Gastroesophageal sphincter (tissue), 3 donors: ENCODE results near the gene DPYSL4.

Source experiments
- POLR2A ChIP-seq, 2 donors: fragments of 450-650 bp; IDR thresholded peaks; one replicate each; pipeline ENCODE4 v1.6.1; 2017; ENCODE audit warnings: antibody characterized with exemption in 2 of 2, mild to moderate bottlenecking in 2 of 2, moderate library complexity in 1 of 2
- TF ChIP-seq, protein P1 (sequence below), 4 experiments: fragments of 200-600 bp in 2 of 4; fragments of 450-650 bp in 2 of 4; sonication (generic) in 1 of 4; IDR thresholded peaks; one replicate each; pipeline ENCODE4 v1.5.1; 2017 to 2019; ENCODE audit warnings: antibody characterized with exemption in 4 of 4, mild to moderate bottlenecking in 2 of 4, moderate library complexity in 2 of 4

DNA sequence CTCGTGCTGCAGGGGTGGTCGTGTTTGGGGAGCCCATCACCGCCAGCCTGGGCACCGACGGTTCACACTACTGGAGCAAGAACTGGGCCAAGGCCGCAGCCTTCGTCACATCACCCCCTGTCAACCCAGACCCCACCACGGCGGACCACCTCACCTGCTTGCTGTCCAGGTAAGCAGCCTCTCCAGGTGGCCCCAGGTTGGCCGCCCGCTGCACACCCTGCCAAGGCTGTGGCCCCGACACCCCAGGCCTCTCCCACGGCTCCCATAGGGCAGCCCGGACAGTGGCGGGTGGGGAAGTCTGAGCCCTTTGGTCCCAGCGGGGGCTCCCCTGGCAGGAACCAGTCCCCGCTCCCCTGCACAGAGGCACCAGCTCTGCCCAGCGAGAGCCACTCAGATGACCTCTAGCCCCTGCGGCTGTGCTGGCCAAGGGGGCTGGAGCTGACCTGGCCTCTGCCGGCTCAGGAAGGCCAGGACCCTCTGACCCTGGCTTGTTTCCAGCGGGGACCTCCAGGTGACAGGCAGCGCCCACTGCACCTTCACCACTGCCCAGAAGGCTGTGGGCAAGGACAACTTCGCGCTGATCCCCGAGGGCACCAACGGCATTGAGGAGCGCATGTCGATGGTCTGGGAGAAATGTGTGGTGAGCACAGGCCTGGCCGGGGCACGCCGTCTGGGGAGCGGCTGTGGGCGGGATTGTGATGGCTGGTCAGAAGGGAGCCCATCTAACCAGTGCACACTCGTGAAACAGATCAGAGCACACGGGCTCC lies 13.8 kb downstream of the DPYSL4 start:
- TF ChIP-seq, protein P1, sequence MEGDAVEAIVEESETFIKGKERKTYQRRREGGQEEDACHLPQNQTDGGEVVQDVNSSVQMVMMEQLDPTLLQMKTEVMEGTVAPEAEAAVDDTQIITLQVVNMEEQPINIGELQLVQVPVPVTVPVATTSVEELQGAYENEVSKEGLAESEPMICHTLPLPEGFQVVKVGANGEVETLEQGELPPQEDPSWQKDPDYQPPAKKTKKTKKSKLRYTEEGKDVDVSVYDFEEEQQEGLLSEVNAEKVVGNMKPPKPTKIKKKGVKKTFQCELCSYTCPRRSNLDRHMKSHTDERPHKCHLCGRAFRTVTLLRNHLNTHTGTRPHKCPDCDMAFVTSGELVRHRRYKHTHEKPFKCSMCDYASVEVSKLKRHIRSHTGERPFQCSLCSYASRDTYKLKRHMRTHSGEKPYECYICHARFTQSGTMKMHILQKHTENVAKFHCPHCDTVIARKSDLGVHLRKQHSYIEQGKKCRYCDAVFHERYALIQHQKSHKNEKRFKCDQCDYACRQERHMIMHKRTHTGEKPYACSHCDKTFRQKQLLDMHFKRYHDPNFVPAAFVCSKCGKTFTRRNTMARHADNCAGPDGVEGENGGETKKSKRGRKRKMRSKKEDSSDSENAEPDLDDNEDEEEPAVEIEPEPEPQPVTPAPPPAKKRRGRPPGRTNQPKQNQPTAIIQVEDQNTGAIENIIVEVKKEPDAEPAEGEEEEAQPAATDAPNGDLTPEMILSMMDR (IDR thresholded peaks at IDR 0.05) = no peak
- no peak for TF ChIP-seq POLR2A (IDR thresholded peaks at IDR 0.05)
